Measurements from ENCODE around the gene MFNG.

Gene MFNG

DNA sequence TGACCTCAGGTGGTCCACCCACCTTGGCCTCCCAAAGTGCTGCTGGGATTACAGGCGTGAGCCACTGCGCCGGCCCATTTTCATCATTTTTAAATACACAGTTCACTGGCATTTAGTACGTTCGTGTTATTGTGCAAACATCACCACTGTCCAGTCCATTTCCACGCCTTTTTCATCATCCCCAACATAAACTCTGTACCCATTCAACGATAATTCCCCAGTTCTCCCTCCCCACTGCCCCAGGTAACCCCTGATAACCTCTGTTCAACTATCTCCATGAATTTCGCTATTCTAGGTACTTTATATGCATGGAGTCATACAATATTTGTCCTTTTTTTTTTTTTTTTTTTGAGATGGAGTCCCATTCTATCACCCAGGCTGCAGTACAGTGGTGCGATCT is 40.7 kb downstream of the MFNG start:
- DNase-seq (ENCODE audit: low read depth): no peak

DNA sequence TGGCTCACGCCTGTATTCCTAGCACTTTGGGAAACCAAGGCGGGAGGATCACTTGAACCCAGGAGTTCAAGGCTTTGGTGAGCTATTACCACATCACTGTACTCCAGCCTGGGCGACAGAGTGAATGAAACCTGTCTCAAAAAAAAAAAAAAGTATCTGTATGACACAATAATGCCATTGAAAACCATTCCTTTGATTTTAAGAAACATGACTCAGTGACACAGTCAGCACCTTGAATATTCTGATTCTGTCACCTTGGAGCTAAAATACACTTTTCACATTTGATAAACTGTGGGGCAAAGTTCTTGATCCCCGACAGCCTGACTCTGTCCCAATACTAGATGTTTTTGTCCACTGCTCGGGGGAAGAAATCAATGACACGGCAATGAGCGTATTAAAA is 42.2 kb downstream of the MFNG start:
- no peak for DNase-seq (ENCODE audit: low read depth)

GRCh38 chr22:37443086-37443485 is 43.1 kb downstream of the MFNG start:
- no peak for DNase-seq (ENCODE audit: low read depth)

GRCh38 chr22:37442537-37442936 is 43.6 kb downstream of the MFNG start:
- no peak for DNase-seq (ENCODE audit: low read depth)

DNA sequence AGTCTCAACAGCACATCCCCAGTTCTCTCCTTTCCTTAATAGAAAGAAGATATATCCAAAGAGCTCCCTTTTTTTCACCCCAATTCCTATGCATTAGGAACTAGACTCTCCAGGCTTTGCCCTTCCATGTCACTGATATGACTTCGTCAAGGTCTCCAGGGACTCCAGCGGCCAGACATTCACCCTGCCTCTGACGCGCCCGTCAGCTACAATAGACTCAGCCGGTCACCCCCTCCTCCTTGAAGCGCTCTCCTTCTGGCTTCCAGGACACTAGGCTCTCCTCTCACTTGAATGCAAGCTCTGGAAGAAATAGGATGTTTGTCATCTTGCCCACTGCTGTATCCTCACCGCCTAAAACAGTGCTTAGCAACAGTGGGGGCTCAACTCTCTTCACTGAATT is 44.0 kb downstream of the MFNG start:
- DNase-seq (ENCODE audit: low read depth): no peak

DNA sequence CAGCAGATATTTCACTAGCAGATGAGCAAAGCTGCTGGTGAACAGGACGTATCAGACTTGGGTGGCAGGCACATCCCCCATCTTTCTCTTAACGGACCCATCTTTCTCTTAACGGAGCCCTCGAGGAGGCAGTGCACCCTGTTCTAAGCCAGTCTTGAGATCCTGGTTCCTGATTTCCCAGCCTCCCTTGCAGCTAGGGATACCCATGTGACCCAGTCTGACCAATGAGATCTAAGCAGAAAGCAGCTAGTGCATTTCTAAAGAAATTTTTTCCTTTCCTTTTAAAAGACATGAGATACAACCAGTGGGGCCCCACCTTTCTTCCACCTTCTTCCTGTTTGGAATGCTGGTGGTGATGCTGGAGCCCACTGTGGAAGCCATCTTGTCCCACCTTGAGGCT is 45.3 kb downstream of the MFNG start:
- DNase-seq (ENCODE audit: low read depth): no peak

- DNase-seq (ENCODE audit: low read depth): no peak
These were observed 46.8 kb downstream of the MFNG start for GRCh38 chr22:37439347-37439746.

GRCh38 chr22:37435970-37436603 is 50.1 kb downstream of the MFNG start:
- no peak for DNase-seq (ENCODE audit: low read depth)

DNA sequence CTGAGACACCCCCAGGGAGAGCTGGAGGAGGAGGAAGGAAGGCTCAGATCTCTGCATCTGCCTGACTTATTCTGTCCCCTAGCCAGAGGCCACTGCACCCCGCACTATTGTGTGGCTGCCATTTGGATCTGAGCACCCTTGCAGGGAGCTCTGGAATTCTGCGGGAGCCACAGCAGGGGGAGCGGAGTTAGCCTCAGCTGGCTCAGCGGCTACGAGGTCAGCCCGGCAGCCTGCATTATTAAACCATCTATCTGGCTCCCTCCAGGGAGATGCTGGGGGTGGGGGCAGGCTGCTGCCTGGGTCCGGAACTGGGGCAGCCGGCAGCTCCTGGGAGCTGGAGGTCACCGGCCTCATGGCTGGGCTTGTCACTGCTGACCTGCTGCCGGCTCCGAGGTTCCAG is 52.4 kb downstream of the MFNG start:
- DNase-seq (ENCODE audit: low read depth): no peak

DNA sequence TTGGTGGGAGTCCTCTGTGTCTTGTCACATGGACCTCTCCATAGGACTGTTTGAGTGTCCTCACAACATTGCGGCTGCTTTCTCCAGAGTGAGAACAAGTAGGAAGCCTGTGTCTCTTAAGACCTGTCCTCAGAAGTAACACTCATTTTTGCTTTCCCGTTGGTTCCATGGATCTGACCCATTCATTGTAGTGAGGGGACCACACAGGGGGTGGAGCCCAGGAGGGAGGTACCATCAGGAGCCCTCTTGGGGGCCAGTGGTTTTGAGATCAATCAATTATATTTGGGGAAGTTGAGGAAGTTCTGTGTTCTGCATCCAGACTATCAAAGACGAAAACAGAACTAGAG is 53.5 kb downstream of the MFNG start:
- DNase-seq (ENCODE audit: low read depth): no peak

DNA sequence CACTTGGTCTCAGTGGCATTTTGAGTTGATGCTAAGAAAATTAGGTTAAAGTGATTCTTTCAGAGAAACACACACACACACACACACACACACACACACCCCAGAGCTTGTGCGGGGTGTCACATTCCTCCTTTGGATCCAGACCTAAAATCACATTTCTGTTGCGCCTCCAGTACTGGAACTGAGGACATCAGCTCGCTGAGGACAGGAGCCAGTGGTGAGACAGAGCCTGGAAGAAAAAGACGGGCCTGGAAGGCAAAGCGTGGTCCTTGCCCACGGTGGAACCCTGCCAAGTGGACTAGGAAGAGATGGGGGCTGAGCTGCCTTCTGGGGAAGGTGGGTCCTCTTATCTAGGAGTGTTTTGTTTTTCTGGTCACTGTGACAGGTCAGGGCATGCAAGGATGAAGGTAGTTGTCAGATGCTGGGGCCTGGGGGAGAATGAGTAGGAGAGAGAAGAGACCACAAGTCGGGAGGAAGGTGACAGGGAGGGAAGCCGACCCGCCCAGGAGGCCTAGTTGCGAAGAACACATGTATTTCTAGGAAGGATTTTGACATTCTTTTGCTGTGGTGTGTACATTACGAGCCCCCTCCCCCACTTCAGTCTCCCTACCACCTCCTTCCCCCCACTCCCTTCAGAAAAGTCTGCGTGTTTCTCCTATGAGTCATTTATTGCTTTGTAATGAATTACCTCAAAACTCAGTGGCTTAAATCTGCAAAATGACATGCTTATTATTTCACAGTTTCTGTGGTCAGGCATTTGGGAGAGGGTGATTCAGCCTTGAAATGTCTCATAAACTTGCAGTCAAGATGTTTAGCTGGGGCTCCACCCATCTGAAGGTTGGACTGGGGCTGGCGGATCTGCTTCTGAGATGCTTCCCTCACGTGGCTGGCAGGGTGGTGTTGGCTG is 54.1 kb downstream of the MFNG start:
- DNase-seq (ENCODE audit: low read depth): peak; percentile 97

DNA sequence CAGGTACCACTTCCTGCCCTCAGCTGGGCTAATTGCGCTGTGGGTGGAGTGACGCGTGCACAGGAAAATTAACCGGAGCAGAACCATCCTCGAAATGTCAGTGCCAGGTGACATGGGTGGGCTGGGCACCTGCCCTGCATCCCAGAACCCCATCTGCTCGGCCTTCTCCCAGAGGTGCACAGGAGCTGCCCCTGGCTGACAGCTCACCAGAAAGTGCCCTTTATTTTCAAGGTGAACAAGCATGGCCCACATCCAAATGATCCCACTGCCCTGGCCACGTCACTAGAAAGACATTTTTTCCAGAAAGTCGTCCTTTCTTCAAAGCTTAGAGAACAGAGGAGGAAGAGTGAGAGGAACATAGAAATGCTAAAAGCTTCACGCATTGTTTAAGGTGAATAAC is 54.8 kb downstream of the MFNG start:
- no peak for DNase-seq (ENCODE audit: low read depth)

GRCh38 chr22:37430941-37431340 is 55.2 kb downstream of the MFNG start:
- DNase-seq (ENCODE audit: low read depth): no peak

DNA sequence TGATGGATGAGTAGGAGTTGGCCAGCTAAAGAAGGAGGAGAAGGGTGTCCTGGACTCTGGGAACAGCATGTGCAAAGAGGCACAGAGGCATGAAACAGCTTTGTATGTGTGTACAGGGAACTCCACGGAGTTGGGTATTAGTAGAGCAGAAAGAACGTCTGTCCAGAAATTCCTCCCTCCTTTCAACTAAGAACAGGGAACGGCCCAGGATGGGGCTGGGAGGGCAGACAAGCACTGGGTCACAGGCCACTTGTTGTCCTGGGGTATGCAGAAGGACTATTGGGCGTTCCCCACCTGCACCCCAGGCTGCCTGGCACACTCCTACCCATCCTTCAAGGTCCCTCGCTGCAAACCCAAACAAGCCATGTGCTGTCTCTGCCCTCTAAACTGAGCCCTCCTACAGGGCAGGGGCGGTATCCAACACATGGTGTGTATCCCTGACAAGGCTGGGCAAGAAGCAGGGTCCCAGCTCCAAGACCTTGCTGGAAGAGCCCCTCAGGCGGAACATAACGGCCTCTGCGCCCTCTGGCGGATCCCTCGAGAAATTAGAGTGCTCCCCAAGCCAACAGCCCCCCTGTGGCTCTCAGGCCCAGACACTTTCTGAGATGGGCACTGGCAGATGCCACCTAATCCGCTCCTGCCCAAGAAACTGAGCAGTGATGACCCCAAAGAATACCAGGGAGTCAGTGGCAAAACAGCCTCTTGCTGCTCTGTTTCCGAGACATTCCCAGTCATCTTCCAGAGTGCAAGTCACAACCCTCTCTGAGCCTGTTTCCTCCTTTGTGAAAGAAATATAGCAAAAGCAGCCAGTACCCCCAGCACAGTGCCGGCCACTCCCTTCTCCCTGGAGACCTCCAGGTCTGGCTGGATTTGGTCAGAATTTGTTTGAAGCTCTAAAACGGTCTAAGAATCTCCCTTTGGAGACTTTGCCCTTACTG is 57.3 kb downstream of the MFNG start:
- no peak for DNase-seq (ENCODE audit: low read depth)

- DNase-seq (ENCODE audit: low read depth): no peak
These were observed 58.2 kb downstream of the MFNG start for GRCh38 chr22:37427711-37428635.

- no peak for DNase-seq (ENCODE audit: low read depth)
These were observed 59.0 kb downstream of the MFNG start, which contains the start of gene ELFN2 for GRCh38 chr22:37427135-37427710. Gene ELFN2, minus strand, starts transcription at chr22:37427479. Its CDS starts 51,945 bp downstream, at chr22:37375534.

- DNase-seq (ENCODE audit: low read depth): no peak
These were observed 59.5 kb downstream of the MFNG start for GRCh38 chr22:37426706-37427134.

DNA sequence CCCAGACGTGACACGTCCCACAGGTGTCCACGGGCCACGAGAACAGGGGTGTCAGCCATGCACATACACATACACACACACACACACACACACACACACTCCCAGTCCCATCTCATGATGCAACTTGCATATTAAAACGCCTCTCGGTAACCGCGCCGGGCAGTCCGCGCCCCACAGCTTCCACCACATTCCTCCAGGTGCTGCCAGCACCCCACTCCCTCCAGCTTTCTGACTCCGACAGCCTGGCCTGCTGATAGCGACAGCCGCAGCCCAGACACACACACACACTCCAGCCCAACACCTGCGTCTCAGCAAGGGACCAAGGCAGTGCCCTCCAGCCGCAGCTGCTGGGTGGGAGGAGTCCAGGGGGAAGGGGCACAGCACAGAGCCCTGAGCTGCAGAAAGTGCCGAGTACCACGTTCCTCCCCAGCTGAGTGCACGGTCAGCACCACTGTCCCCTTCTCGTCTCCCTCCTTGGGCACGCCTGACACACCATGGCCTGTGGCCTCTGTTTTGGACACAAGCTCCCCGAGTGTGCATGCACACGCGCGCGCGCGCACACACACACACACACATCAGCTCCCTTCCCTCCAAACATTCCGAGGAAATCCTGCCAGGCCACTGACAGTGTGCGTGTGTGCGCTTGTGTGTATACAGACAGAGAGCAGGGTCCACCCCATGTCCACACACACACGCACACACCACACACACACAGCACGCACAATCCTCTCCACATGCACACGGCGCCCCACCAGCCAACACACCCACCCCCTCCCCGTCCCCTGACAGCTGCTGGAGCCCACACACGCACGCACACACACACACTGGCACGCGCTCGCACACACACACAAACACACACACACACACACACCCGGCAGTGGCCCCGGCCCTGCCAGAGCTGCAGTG is 60.1 kb downstream of the MFNG start:
- no peak for DNase-seq (ENCODE audit: low read depth)

DNA sequence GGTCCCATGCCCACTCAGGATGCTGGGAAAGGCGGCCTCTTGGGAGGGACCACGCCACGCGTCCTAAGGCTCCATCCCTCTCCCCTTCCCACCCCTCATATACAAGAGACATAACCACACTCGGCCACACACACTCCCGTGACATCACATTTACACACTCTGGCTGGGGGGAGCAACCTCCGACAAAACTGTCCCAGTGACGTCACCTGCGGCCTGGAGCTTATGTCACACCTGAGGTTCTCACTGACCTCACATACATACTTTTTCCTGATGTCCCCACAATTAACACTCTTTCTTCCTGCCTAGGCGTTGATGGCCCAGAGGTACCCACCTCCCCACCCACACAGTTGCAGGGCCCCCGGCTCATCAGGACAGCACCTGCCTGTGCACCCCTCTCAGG is 60.8 kb downstream of the MFNG start:
- no peak for DNase-seq (ENCODE audit: low read depth)

GRCh38 chr22:37423283-37423682 is 62.9 kb downstream of the MFNG start:
- DNase-seq (ENCODE audit: low read depth): no peak

Measured in HS-27A (cell line).